Immature natural killer cell (primary cell): ENCODE results near the gene GGNBP2. TPM values are rescaled to one million over a fixed set of nuclear protein-coding genes. Genes with fewer than 3 reads are reported as not detected.
A peak's percentile ranks its signal among the peaks of the same experiment; 100 is the strongest.
"Not testable (repeated sequence)": the region's sequence is repeated elsewhere in the genome, so short reads cannot be mapped to it uniquely, and the experiment has no call there.

Source experiments
- DNase-seq, 3 donors: peaks; one replicate each; pipeline ENCODE4 v3.0.0; 2022; ENCODE audit warnings: mixed read lengths in 1 of 3
- H3K27ac Mint-ChIP-seq, 6 donors: one replicate each; pipeline ENCODE4 v1.8.0; 2020; ENCODE audit warnings: mixed read lengths in 6 of 6, mild to moderate bottlenecking in 5 of 6, inconsistent platforms in 4 of 6, moderate library complexity in 3 of 6
- H3K27me3 Mint-ChIP-seq, 3 donors: one replicate each; pipeline ENCODE4 v1.8.0; 2020 to 2021; ENCODE audit warnings: low read depth in 3 of 3, mild to moderate bottlenecking in 3 of 3, mixed read lengths in 3 of 3, moderate library complexity in 3 of 3, inconsistent platforms in 1 of 3
- H3K36me3 Mint-ChIP-seq, 3 donors: one replicate each; pipeline ENCODE4 v1.8.0; 2020; ENCODE audit warnings: mixed read lengths in 3 of 3, inconsistent platforms in 2 of 3, mild to moderate bottlenecking in 2 of 3
- H3K4me1 Mint-ChIP-seq, 2 donors: one replicate each; pipeline ENCODE4 v1.8.0; 2020; ENCODE audit warnings: inconsistent platforms in 2 of 2, mild to moderate bottlenecking in 2 of 2, mixed read lengths in 2 of 2, moderate library complexity in 1 of 2
- H3K4me3 Mint-ChIP-seq, 5 donors: one replicate each; pipeline ENCODE4 v1.8.0; 2020; ENCODE audit warnings: mild to moderate bottlenecking in 5 of 5, mixed read lengths in 5 of 5, inconsistent platforms in 3 of 5, moderate library complexity in 3 of 5
- H3K9me3 Mint-ChIP-seq, 6 donors: one replicate each; pipeline ENCODE4 v1.8.0; 2020; ENCODE audit warnings: mild to moderate bottlenecking in 6 of 6, mixed read lengths in 6 of 6, inconsistent platforms in 4 of 6, moderate library complexity in 3 of 6
- polyA plus RNA-seq, 3 donors: library from polyadenylated mRNA; unstranded; fragments of 300-500 nt; fragmentation: Illumina TruSeq; gene quantifications; one replicate each; pipeline ENCODE4 v1.2.3, GENCODE V29; 2021

GGNBP2 gene
- polyA plus RNA-seq, 3 donors from 2014 or later, result 28.2 to 60.0 (median 35.7) TPM

- DNase-seq, result no peak
- no peaks in the 10 kb centered on the region for H3K9me3 Mint-ChIP-seq
- peaks cover 0 to 2% (median 1%) of the 10 kb centered on the region in 3 donors for H3K27me3 Mint-ChIP-seq
- H3K4me3 Mint-ChIP-seq, result no peak overlapping the region
- H3K27ac Mint-ChIP-seq, result no peak overlapping the region
- no peaks in the 10 kb centered on the region for H3K4me1 Mint-ChIP-seq
- peaks cover 0 to 35% (median 19%) of the 10 kb centered on the region in 3 donors for H3K36me3 Mint-ChIP-seq
These were observed 38.4 kb upstream of the GGNBP2 start for GRCh38 chr17:36506249-36506826.

- Mint-ChIP-seq H3K4me1 (no peaks in the 10 kb centered on the region), H3K9me3 (no peaks in the 10 kb centered on the region), H3K27me3 (peaks cover 0 to 2% (median 1%) of the 10 kb centered on the region in 3 donors), H3K4me3 (no peak overlapping the region), H3K36me3 (peaks cover 0 to 35% (median 19%) of the 10 kb centered on the region in 3 donors), H3K27ac (no peak overlapping the region)
- no peak for DNase-seq
These were observed 37.9 kb upstream of the GGNBP2 start for GRCh38 chr17:36506831-36507230.

GRCh38 chr17:36507266-36507665 is 37.5 kb upstream of the GGNBP2 start:
- no peaks in the 10 kb centered on the region for H3K9me3 Mint-ChIP-seq
- no peak overlapping the region for H3K27ac Mint-ChIP-seq
- no peaks in the 10 kb centered on the region for H3K4me1 Mint-ChIP-seq
- H3K36me3 Mint-ChIP-seq, result peaks cover 0 to 33% (median 19%) of the 10 kb centered on the region in 3 donors
- H3K27me3 Mint-ChIP-seq, result peaks cover 0 to 2% (median 1%) of the 10 kb centered on the region in 3 donors
- DNase-seq, result no peak
- no peak overlapping the region for H3K4me3 Mint-ChIP-seq

- not testable (repeated sequence) for H3K27ac Mint-ChIP-seq, H3K4me1 Mint-ChIP-seq, H3K27me3 Mint-ChIP-seq, H3K4me3 Mint-ChIP-seq, H3K9me3 Mint-ChIP-seq, DNase-seq
- H3K36me3 Mint-ChIP-seq, result peaks cover 0 to 35% (median 19%) of the 10 kb centered on the region in 3 donors
These were observed 36.3 kb upstream of the GGNBP2 start for GRCh38 chr17:36508439-36508838.

- H3K36me3 Mint-ChIP-seq, result peaks cover 0 to 33% (median 19%) of the 10 kb centered on the region in 3 donors
- H3K27me3 Mint-ChIP-seq, result peaks cover 0 to 1% (median 0%) of the 10 kb centered on the region in 3 donors
- no peaks in the 10 kb centered on the region for H3K4me1 Mint-ChIP-seq
- H3K27ac Mint-ChIP-seq, result no peak overlapping the region
- no peaks in the 10 kb centered on the region for H3K9me3 Mint-ChIP-seq
- no peak overlapping the region for H3K4me3 Mint-ChIP-seq
- no peak for DNase-seq
These were observed 35.3 kb upstream of the GGNBP2 start for GRCh38 chr17:36509272-36509985.

- Mint-ChIP-seq H3K9me3 (no peaks in the 10 kb centered on the region), H3K27ac (no peak overlapping the region), H3K27me3 (peaks cover 0 to 1% (median 0%) of the 10 kb centered on the region in 3 donors), H3K4me1 (no peaks in the 10 kb centered on the region), H3K36me3 (peaks cover 0 to 37% (median 16%) of the 10 kb centered on the region in 3 donors), H3K4me3 (no peak overlapping the region)
- DNase-seq, result no peak
These were observed 34.1 kb upstream of the GGNBP2 start for GRCh38 chr17:36510636-36511035.

GRCh38 chr17:36511216-36511615 is 33.5 kb upstream of the GGNBP2 start:
- peaks cover 0 to 1% (median 0%) of the 10 kb centered on the region in 3 donors for H3K27me3 Mint-ChIP-seq
- H3K27ac Mint-ChIP-seq, result no peak overlapping the region
- no peaks in the 10 kb centered on the region for H3K9me3 Mint-ChIP-seq
- H3K36me3 Mint-ChIP-seq, result peaks cover 0 to 39% (median 10%) of the 10 kb centered on the region in 3 donors
- DNase-seq, result no peak
- no peaks in the 10 kb centered on the region for H3K4me1 Mint-ChIP-seq
- H3K4me3 Mint-ChIP-seq, result no peak overlapping the region

GRCh38 chr17:36512641-36513040 is 32.1 kb upstream of the GGNBP2 start:
- no peaks in the 10 kb centered on the region for H3K9me3 Mint-ChIP-seq
- H3K36me3 Mint-ChIP-seq, result peaks cover 0 to 36% (median 5%) of the 10 kb centered on the region in 3 donors
- no peak overlapping the region for H3K27ac Mint-ChIP-seq
- DNase-seq, result no peak
- H3K4me3 Mint-ChIP-seq, result no peak overlapping the region
- H3K27me3 Mint-ChIP-seq, result no peaks in the 10 kb centered on the region
- no peaks in the 10 kb centered on the region for H3K4me1 Mint-ChIP-seq

GRCh38 chr17:36514856-36515255 is 29.9 kb upstream of the GGNBP2 start:
- Mint-ChIP-seq H3K27ac (no peak overlapping the region), H3K36me3 (peaks cover 0 to 30% (median 14%) of the 10 kb centered on the region in 3 donors), H3K4me3 (no peak overlapping the region)

GRCh38 chr17:36515837-36516236 is 28.9 kb upstream of the GGNBP2 start:
- Mint-ChIP-seq H3K36me3 (peaks cover 7 to 34% (median 18%) of the 10 kb centered on the region in 3 donors), H3K27ac (no peak overlapping the region), H3K4me1 (no peaks in the 10 kb centered on the region), H3K9me3 (no peaks in the 10 kb centered on the region), H3K4me3 (no peak overlapping the region), H3K27me3 (no peaks in the 10 kb centered on the region)
- no peak for DNase-seq

More at GRCh38 chr17:36514856-36515255, 29.9 kb upstream of the GGNBP2 start:
- H3K27me3 Mint-ChIP-seq, result no peaks in the 10 kb centered on the region
- H3K4me1 Mint-ChIP-seq, result no peaks in the 10 kb centered on the region
- no peak for DNase-seq
- no peaks in the 10 kb centered on the region for H3K9me3 Mint-ChIP-seq

- Mint-ChIP-seq H3K9me3 (no peaks in the 10 kb centered on the region), H3K27ac (no peak overlapping the region), H3K27me3 (peaks cover 0 to 2% (median 0%) of the 10 kb centered on the region in 3 donors), H3K4me3 (no peak overlapping the region), H3K4me1 (no peaks in the 10 kb centered on the region), H3K36me3 (peaks cover 15 to 37% (median 36%) of the 10 kb centered on the region in 3 donors)
- DNase-seq, result no peak
These were observed 21.6 kb upstream of the GGNBP2 start for GRCh38 chr17:36523113-36523512.

- DNase-seq, result no peak
- no peaks in the 10 kb centered on the region for H3K9me3 Mint-ChIP-seq
- peak overlapping the region in 1 of 6 donors; percentile 57 for H3K27ac Mint-ChIP-seq
- H3K36me3 Mint-ChIP-seq, result peaks cover 19 to 35% (median 32%) of the 10 kb centered on the region in 3 donors
- H3K27me3 Mint-ChIP-seq, result peaks cover 0 to 2% (median 0%) of the 10 kb centered on the region in 3 donors
- H3K4me1 Mint-ChIP-seq, result no peaks in the 10 kb centered on the region
- no peak overlapping the region for H3K4me3 Mint-ChIP-seq
These were observed 20.3 kb upstream of the GGNBP2 start for GRCh38 chr17:36524428-36524876.

- no peaks in the 10 kb centered on the region for H3K4me1 Mint-ChIP-seq
These were observed 19.6 kb upstream of the GGNBP2 start for GRCh38 chr17:36525113-36525512.

GRCh38 chr17:36525888-36526287 is 18.8 kb upstream of the GGNBP2 start:
- no peaks in the 10 kb centered on the region for H3K4me1 Mint-ChIP-seq
- peaks cover 0 to 2% (median 0%) of the 10 kb centered on the region in 3 donors for H3K27me3 Mint-ChIP-seq
- H3K36me3 Mint-ChIP-seq, result peaks cover 13 to 23% (median 20%) of the 10 kb centered on the region in 3 donors
- no peak for DNase-seq
- peak overlapping the region in 1 of 6 donors; percentile 11 for H3K27ac Mint-ChIP-seq
- no peaks in the 10 kb centered on the region for H3K9me3 Mint-ChIP-seq
- H3K4me3 Mint-ChIP-seq, result no peak overlapping the region

More at GRCh38 chr17:36525113-36525512, 19.6 kb upstream of the GGNBP2 start:
- Mint-ChIP-seq H3K27ac (no peak overlapping the region), H3K9me3 (no peaks in the 10 kb centered on the region), H3K4me3 (no peak overlapping the region), H3K27me3 (peaks cover 0 to 2% (median 0%) of the 10 kb centered on the region in 3 donors), H3K36me3 (peaks cover 20 to 31% (median 27%) of the 10 kb centered on the region in 3 donors)
- DNase-seq, result no peak
